Liver (tissue), 9 donors: ENCODE measurements around the gene TSPAN5. TPM values are rescaled to one million over a fixed set of nuclear protein-coding genes. Genes with fewer than 3 reads are reported as not detected.

Experiments
- DNase-seq: peaks from one replicate; pipeline ENCODE4 v3.0.0-alpha.2; 2017; ENCODE audit warnings: low spot score
- H3K27ac ChIP-seq, 2 donors: one replicate each; pipeline ENCODE4 v1.7.0; 2013; ENCODE audit warnings: inconsistent platforms in 2 of 2, low read length in 2 of 2, control low read depth in 1 of 2, low read depth in 1 of 2, mild to moderate bottlenecking in 1 of 2
- H3K27me3 ChIP-seq, 4 donors: one replicate each; pipeline versions ENCODE4 v1.6.1 to v1.7.0; 2013; ENCODE audit warnings: low read length in 3 of 4, inconsistent platforms in 1 of 4, mild to moderate bottlenecking in 1 of 4, moderate library complexity in 1 of 4; ENCODE audit not compliant: control insufficient read depth in 4 of 4, insufficient read depth in 4 of 4
- H3K36me3 ChIP-seq, 4 donors: one replicate each; pipeline versions ENCODE4 v1.6.1 to v1.7.0; 2013; ENCODE audit warnings: low read length in 3 of 4, mild to moderate bottlenecking in 3 of 4, low read depth in 1 of 4, moderate library complexity in 1 of 4; ENCODE audit not compliant: control insufficient read depth in 4 of 4, insufficient read depth in 3 of 4
- H3K4me1 ChIP-seq, 4 donors: one replicate each; pipeline versions ENCODE4 v1.6.1 to v1.7.0; 2013; ENCODE audit warnings: low read length in 3 of 4, mild to moderate bottlenecking in 3 of 4, moderate library complexity in 1 of 4; ENCODE audit not compliant: control insufficient read depth in 4 of 4, insufficient read depth in 4 of 4
- H3K4me3 ChIP-seq, 3 donors: one replicate each; pipeline versions ENCODE4 v1.6.1 to v1.7.0; 2013; ENCODE audit warnings: low read length in 3 of 3, control low read depth in 1 of 3, low read depth in 1 of 3, mild to moderate bottlenecking in 1 of 3
- H3K9ac ChIP-seq, 2 donors: one replicate each; pipeline ENCODE4 v1.7.0; 2013; ENCODE audit warnings: low read length in 2 of 2, mild to moderate bottlenecking in 2 of 2, moderate library complexity in 2 of 2, control low read depth in 1 of 2, low read depth in 1 of 2
- H3K9me3 ChIP-seq, 4 donors: one replicate each; pipeline versions ENCODE4 v1.6.1 to v1.7.0; 2013; ENCODE audit warnings: low read length in 3 of 4; ENCODE audit not compliant: control insufficient read depth in 4 of 4
- FOXA1 ChIP-seq: IDR thresholded peaks from 2 replicates; pipeline ENCODE4 v1.6.1; 2016; ENCODE audit warnings: antibody characterized with exemption
- JUND ChIP-seq, 2 donors: IDR thresholded peaks; 2 replicates each; pipeline ENCODE4 v1.6.1; 2016; ENCODE audit warnings: antibody characterized with exemption in 2 of 2
- RXRA ChIP-seq, 2 donors: IDR thresholded peaks; 2 replicates each; pipeline ENCODE4 v1.6.1; 2017 to 2018; ENCODE audit warnings: antibody characterized with exemption in 2 of 2, mild to moderate bottlenecking in 1 of 2
- SP1 ChIP-seq: IDR thresholded peaks from 2 replicates; pipeline ENCODE4 v1.6.1; 2018; ENCODE audit warnings: antibody characterized with exemption, mild to moderate bottlenecking
- WGBS: extraction: QIAGEN DNeasy Blood & Tissue Kit; methylation state at CpG from one replicate; pipeline ENCODE4 v1.1.7; 2013; 5-methylcytosine and 5-hydroxymethylcytosine counted together
- polyA plus RNA-seq, 2 donors: library from polyadenylated mRNA; stranded (reverse) in 1 of 2; unstranded in 1 of 2; fragments of 200-250 nt in 1 of 2; fragments of >200 nt in 1 of 2; fragmentation: Nextera tagmentation in 1 of 2; extraction: Ambion mirVana in 1 of 2; gene quantifications; one replicate each; pipeline versions ENCODE4 v1.2.1 to v1.2.3, GENCODE V29; 2013 to 2015
- total RNA-seq, 2 donors: library from RNA; depleted of rRNA; stranded (reverse); fragments of >200 nt; gene quantifications; one replicate each; pipeline ENCODE4 v1.2.3, GENCODE V29; 2014
- TF ChIP-seq, protein P1 (sequence below): IDR thresholded peaks from 2 replicates; pipeline ENCODE4 v1.6.1; 2016; ENCODE audit warnings: antibody characterized with exemption, mild to moderate bottlenecking
- donor health status: healthy.
- donor health status: healthy.
- donor health status: healthy.
- donor health status: healthy.
- donor health status: healthy.

The TSPAN5 gene
- total and polyA plus RNA-seq, 4 donors, result 0.36 to 54.0 (median 0.63) TPM

- peaks cover 6 to 21% (median 17%) of the 10 kb centered on the region in 4 donors for H3K4me1 ChIP-seq
- H3K9ac ChIP-seq, result no peak overlapping the region
- H3K36me3 ChIP-seq, result no peaks in the 10 kb centered on the region
- WGBS, result 81% methylated on average over 3 of the region's 3 CpGs
- DNase-seq, result no peak
- H3K27ac ChIP-seq, result no peak overlapping the region
- peaks cover 0 to 9% (median 3%) of the 10 kb centered on the region in 4 donors for H3K27me3 ChIP-seq
- no peak overlapping the region for H3K4me3 ChIP-seq
- H3K9me3 ChIP-seq, result no peaks in the 10 kb centered on the region
- no peak for TF ChIP-seq FOXA1
Observed at GRCh38 chr4:98661371-98662054, 3.1 kb upstream of the TSPAN5 start.

- Histone ChIP-seq H3K9ac (no peak overlapping the region), H3K36me3 (no peaks in the 10 kb centered on the region), H3K9me3 (no peaks in the 10 kb centered on the region), H3K4me1 (peaks cover 6 to 21% (median 17%) of the 10 kb centered on the region in 4 donors), H3K4me3 (no peak overlapping the region), H3K27me3 (peaks cover 0 to 10% (median 3%) of the 10 kb centered on the region in 4 donors), H3K27ac (no peak overlapping the region)
- no peak for DNase-seq
- peak in 1 of 2 donors; percentile 72 for TF ChIP-seq JUND (IDR thresholded peaks at IDR 0.05)
- no peak for TF ChIP-seq SP1
- peak in 1 of 2 donors; percentile 10 for TF ChIP-seq RXRA (IDR thresholded peaks at IDR 0.05)
- whole genome bisulfite sequencing, result 69% methylated on average over 7 of the region's 7 CpGs
Observed at GRCh38 chr4:98659741-98660462, 1.5 kb upstream of the TSPAN5 start.

GRCh38 chr4:98659106-98659592 lies 738 bp upstream of the TSPAN5 start:
- peaks cover 0 to 10% (median 3%) of the 10 kb centered on the region in 4 donors for H3K27me3 ChIP-seq
- no peaks in the 10 kb centered on the region for H3K9me3 ChIP-seq
- H3K27ac ChIP-seq, result no peak overlapping the region
- no peak for DNase-seq
- no peak overlapping the region for H3K9ac ChIP-seq
- WGBS, result 22% methylated on average over 17 of the region's 17 CpGs
- H3K36me3 ChIP-seq, result no peaks in the 10 kb centered on the region
- H3K4me1 ChIP-seq, result peaks cover 6 to 21% (median 17%) of the 10 kb centered on the region in 4 donors
- TF ChIP-seq, protein P1, sequence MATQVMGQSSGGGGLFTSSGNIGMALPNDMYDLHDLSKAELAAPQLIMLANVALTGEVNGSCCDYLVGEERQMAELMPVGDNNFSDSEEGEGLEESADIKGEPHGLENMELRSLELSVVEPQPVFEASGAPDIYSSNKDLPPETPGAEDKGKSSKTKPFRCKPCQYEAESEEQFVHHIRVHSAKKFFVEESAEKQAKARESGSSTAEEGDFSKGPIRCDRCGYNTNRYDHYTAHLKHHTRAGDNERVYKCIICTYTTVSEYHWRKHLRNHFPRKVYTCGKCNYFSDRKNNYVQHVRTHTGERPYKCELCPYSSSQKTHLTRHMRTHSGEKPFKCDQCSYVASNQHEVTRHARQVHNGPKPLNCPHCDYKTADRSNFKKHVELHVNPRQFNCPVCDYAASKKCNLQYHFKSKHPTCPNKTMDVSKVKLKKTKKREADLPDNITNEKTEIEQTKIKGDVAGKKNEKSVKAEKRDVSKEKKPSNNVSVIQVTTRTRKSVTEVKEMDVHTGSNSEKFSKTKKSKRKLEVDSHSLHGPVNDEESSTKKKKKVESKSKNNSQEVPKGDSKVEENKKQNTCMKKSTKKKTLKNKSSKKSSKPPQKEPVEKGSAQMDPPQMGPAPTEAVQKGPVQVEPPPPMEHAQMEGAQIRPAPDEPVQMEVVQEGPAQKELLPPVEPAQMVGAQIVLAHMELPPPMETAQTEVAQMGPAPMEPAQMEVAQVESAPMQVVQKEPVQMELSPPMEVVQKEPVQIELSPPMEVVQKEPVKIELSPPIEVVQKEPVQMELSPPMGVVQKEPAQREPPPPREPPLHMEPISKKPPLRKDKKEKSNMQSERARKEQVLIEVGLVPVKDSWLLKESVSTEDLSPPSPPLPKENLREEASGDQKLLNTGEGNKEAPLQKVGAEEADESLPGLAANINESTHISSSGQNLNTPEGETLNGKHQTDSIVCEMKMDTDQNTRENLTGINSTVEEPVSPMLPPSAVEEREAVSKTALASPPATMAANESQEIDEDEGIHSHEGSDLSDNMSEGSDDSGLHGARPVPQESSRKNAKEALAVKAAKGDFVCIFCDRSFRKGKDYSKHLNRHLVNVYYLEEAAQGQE, result no peak
- TF ChIP-seq JUND (IDR thresholded peaks at IDR 0.05) (no peak), FOXA1 (no peak), RXRA (IDR thresholded peaks at IDR 0.05) (no peak)
- peak overlapping the region; percentile 53 to 73 (median 70) for H3K4me3 ChIP-seq
